ENCODE measurements around the gene SUSD4. TPM values are rescaled to one million over a fixed set of nuclear protein-coding genes. Genes with fewer than 3 reads are reported as not detected.

The SUSD4 gene
- total RNA-seq, 2 donors from 2014 or later, result 1.1 to 1.2 TPM

DNA sequence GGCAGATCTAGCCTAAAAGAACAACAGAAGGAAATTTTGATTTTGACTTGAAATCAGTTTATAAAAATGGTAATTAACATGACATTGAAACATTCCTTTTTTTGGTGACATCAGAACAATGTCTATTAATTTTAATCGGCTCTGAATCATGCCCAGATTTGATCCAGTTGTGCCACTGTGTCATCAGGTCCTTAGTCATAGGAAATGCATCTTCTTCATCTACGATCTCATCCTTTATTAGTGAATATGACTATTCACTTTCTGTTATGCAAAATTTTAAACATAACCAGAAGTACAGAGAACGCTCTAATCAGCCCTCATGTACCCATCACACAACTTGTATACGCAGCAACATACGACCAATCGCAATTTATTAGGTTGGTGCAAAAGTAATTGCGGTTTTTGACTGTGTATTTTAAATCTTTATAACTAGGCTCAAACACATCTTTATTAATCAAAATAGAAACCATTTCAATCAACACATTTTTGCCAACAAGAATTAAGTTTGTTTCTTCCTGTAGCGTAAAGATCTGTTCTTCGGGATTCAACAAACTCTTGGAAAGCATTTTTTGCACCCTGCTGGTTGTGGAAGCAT is 180.6 kb downstream of the SUSD4 start:
- DNase-seq (ENCODE audit: low spot score in 2 of 2) (no peak), ATAC-seq (no peak)
- H3K36me3 Mint-ChIP-seq, result no peaks in the 10 kb centered on the region
- H3K27ac Mint-ChIP-seq, result no peak overlapping the region
- no peaks in the 10 kb centered on the region for H3K9me3 Mint-ChIP-seq

DNA sequence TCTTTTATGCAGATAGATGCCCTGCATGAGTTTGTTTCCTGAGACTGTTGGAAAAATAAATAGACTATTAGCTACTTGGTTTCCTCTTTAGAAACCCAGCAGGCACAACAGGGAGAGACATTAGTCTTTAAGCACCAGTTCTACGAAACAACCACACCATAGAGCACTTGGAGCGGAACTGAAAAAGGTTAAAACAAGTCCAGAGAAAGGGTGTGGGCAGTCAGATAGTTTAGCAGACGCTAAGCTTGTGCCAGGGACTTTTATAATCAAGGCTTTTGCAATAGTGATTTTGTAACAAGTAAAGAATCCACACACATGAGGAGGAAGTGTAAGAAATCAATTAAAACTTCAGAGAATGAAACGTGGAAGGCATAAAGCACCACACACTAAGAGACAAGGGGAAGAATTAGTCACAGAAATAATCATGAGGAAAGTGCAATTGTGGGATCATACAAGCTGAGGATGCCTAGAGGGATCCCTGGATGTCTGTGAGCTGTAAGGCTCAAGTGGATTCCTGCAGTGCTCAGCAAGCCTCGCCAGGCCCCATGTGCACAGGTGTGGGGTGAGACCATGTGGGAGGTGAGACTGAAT is 183.2 kb downstream of the SUSD4 start:
- no peaks in the 10 kb centered on the region for H3K9me3 Mint-ChIP-seq
- ATAC-seq, result no peak
- no peak overlapping the region for H3K27ac Mint-ChIP-seq
- H3K36me3 Mint-ChIP-seq, result no peaks in the 10 kb centered on the region
- DNase-seq (ENCODE audit: low spot score in 2 of 2), result no peak

DNA sequence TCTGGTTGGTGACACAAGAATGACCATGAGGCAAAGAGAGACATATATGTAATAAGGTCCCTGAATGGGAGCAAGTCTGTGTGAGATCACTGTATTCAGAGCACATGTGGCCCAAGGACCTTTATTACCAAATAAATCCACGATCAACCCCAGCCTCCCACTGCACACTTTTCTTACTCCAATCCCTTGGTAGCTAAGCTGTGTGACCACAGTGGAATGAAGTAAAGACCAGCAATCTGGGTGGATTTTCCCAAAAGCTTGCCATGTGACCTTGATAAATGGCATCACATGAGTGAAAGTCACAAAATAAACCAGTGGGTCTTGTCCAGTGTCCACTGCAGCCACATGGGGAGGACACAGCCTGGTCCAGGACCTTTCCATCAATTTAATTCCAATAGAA is 184.2 kb downstream of the SUSD4 start:
- H3K36me3 Mint-ChIP-seq, result no peaks in the 10 kb centered on the region
- ATAC-seq, result no peak
- H3K9me3 Mint-ChIP-seq, result no peaks in the 10 kb centered on the region
- H3K27ac Mint-ChIP-seq, result no peak overlapping the region
- no peak for DNase-seq (ENCODE audit: low spot score in 2 of 2)

DNA sequence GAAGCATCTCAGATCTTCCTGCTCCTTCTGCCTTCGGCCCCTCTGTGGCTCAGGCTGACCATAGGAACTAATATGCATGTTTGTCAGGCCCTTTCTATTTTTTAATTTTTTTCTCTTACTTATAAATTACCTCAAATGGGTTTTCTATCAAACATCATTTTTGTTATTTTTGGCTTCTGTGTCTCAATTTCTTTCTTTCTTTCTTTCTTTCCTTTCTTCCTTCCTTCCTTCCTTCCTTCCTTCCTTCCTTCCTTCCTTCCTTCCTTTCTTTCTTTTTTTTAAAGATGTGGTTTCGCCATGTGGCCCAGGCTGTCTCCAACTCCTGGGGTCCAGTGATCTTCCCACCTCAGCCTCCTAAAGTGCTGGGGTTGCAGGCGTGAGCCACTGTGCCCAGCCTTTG is 184.7 kb downstream of the SUSD4 start:
- no peak for ATAC-seq
- Mint-ChIP-seq H3K27ac (no peak overlapping the region), H3K36me3 (no peaks in the 10 kb centered on the region), H3K9me3 (no peaks in the 10 kb centered on the region)
- no peak for DNase-seq (ENCODE audit: low spot score in 2 of 2)

DNA sequence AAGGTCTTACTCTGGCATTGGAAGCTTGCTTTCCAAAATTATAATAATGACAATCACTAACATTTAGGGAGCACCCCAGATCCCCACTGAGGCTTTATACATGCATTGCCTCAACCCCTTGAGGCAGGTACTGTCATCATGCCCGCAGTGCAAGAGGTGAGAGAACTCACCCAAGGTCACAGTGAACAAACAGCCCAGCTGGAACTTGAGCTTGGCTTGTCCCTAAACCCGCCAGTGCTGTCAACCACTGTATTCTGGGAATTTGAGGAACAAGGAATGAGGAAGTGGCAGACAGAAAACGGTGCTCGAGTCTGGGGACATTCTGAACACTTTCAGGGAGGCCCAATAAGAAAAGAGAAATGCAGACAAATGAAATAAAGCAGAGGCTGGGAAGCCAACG is 186.3 kb downstream of the SUSD4 start:
- no peak for DNase-seq (ENCODE audit: low spot score in 2 of 2)
- Mint-ChIP-seq H3K27ac (no peak overlapping the region), H3K9me3 (no peaks in the 10 kb centered on the region), H3K36me3 (no peaks in the 10 kb centered on the region)
- no peak for ATAC-seq

DNA sequence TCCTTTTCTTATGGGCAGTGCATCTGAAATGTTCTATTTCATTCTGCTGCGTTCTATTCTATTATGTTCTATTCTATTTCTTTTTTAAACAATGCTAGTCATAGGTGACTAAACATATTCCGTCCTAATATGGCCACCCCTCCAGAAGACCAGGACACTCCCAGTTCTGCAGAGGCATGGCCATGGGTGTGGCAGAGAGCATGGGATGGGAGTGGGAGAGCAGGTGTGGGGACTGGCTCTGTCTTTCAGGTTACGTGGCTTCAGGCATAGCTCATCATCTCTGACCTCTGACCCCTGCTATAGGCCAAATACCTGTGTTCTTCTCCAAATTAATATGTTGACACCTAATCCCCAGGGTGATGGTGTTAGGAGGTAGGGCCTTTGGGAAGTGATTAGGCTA is 187.5 kb downstream of the SUSD4 start:
- H3K27ac Mint-ChIP-seq, result no peak overlapping the region
- no peaks in the 10 kb centered on the region for H3K36me3 Mint-ChIP-seq
- DNase-seq (ENCODE audit: low spot score in 2 of 2) (no peak), ATAC-seq (no peak)
- H3K9me3 Mint-ChIP-seq, result no peaks in the 10 kb centered on the region

DNA sequence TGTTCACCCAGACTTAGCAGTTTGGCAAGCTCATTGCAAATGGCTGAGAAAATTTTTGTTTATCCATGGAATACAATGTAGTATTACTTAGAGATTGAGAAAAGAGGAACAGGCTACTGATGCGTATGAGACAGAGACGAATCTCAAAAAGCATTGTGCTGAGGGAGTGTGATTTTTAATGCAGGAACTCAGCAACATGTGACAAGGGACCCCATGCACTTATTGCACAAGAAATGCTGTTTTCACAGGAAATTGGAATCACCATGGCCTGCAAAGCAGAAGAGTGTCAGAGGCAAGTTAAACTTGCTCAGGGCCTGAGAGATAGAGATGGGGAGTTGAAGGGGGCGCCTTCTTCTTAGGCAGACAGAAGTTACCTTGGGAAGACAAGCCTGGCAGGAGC is 188.3 kb downstream of the SUSD4 start:
- Mint-ChIP-seq H3K36me3 (no peaks in the 10 kb centered on the region), H3K9me3 (no peaks in the 10 kb centered on the region), H3K27ac (no peak overlapping the region)
- ATAC-seq (no peak), DNase-seq (ENCODE audit: low spot score in 2 of 2) (no peak)

DNA sequence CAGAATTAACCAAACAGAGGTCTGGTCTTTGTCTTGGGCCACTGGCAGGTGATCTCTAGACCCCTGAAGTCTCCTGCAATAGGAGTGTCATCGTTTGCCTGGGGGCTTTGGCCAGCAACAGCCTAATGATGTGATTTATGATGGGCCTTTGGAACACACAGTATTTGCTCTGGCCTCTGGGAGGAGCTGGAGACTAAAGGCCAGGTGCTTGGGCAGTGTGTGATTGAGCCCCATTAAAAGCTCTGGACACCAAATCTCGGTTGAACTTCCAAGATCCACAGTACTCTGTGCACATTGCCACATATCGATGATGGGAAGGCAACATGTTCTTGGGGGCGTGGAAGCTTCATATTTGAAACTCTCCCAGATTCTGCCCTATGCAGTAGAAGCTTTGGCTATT is 188.9 kb downstream of the SUSD4 start:
- DNase-seq (ENCODE audit: low spot score in 2 of 2) (no peak), ATAC-seq (no peak)
- H3K9me3 Mint-ChIP-seq, result no peaks in the 10 kb centered on the region
- H3K36me3 Mint-ChIP-seq, result no peaks in the 10 kb centered on the region
- H3K27ac Mint-ChIP-seq, result no peak overlapping the region

Other genes starting within 250 kb of the SUSD4 start
- gene TLR5, start 220.9 kb downstream of the SUSD4 start, total RNA-seq, result under 1 TPM in 1 of 2 donors, not detected in 1; 0.43 TPM
- not detected for gene CCDC185, start 29.2 kb upstream of the SUSD4 start, total RNA-seq

Measured in activated naive CD4-positive, alpha-beta T cell treated with anti-CD3 and anti-CD28 coated beads, Interleukin-2, amount 50 U/mL, for 72 hours (primary cell).